Ascending aorta (tissue), 2 donors: ENCODE data around the gene LRFN4. TPM values are rescaled to one million over a fixed set of nuclear protein-coding genes. Genes with fewer than 3 reads are reported as not detected.

Experiments
- DNase-seq, 2 donors: peaks; one replicate each; pipeline ENCODE4 v3.0.0-alpha.2; 2019; ENCODE audit warnings: low spot score in 2 of 2
- H3K27ac ChIP-seq, 2 donors: fragments of 200-600 bp; sonication (generic); one replicate each; pipeline ENCODE4 v1.5.1; 2016 to 2017; ENCODE audit warnings: mild to moderate bottlenecking in 1 of 2
- H3K27me3 ChIP-seq: fragments of 200-600 bp; sonication (generic); one replicate; pipeline ENCODE4 v1.5.1; 2017
- H3K36me3 ChIP-seq, 2 donors: fragments of 200-600 bp; sonication (generic); one replicate each; pipeline ENCODE4 v1.5.1; 2016
- H3K4me1 ChIP-seq, 2 donors: fragments of 200-600 bp; sonication (generic); one replicate each; pipeline ENCODE4 v1.5.1; 2016 to 2017; ENCODE audit warnings: mild to moderate bottlenecking in 1 of 2
- H3K4me3 ChIP-seq, 2 donors: fragments of 200-600 bp; sonication (generic); one replicate each; pipeline ENCODE4 v1.5.1; 2016 to 2017; ENCODE audit warnings: mild to moderate bottlenecking in 1 of 2
- H3K9me3 ChIP-seq, 2 donors: fragments of 200-600 bp; sonication (generic); one replicate each; pipeline ENCODE4 v1.5.1; 2016
- CTCF ChIP-seq, 3 experiments: fragments of 200-600 bp in 2 of 3; fragments of 450-650 bp in 1 of 3; sonication (generic) in 2 of 3; IDR thresholded peaks; one replicate each; pipeline ENCODE4 v1.5.1; 2016 to 2019; ENCODE audit warnings: antibody characterized with exemption in 3 of 3, mild to moderate bottlenecking in 1 of 3, moderate library complexity in 1 of 3
- intact Hi-C: fragments of 100-400 bp; cut with DNase I; formaldehyde crosslinking; loops from one replicate; pipeline ENCODE4 v1.15.1; 2023
- total RNA-seq: library from RNA; depleted of rRNA; stranded (reverse); fragments of >200 nt; gene quantifications from one replicate; pipeline ENCODE4 v1.1.0, GENCODE V29; 2016

Gene LRFN4
- total RNA-seq, 1 donor from 2014 or later: 60.5 TPM

GRCh38 chr11:66853242-66854229 is 3.3 kb upstream of the LRFN4 start:
- TF ChIP-seq CTCF (IDR thresholded peaks at IDR 0.05): no peak
- H3K36me3 ChIP-seq: peaks cover 1 to 2% of the 10 kb centered on the region in 2 donors
- H3K4me3 ChIP-seq: no peak overlapping the region
- no peaks in the 10 kb centered on the region for H3K27me3 ChIP-seq
- no peak overlapping the region for H3K27ac ChIP-seq
- peaks cover 4 to 6% of the 10 kb centered on the region in 2 donors for H3K4me1 ChIP-seq
- no peaks in the 10 kb centered on the region for H3K9me3 ChIP-seq
- no peak for DNase-seq
- intact Hi-C loops: no loop called here

GRCh38 chr11:66854231-66854661 is 2.6 kb upstream of the LRFN4 start:
- H3K27ac ChIP-seq: no peak overlapping the region
- H3K4me3 ChIP-seq: no peak overlapping the region
- no peak for DNase-seq
- no peaks in the 10 kb centered on the region for H3K27me3 ChIP-seq
- intact Hi-C loops: no loop called here
- H3K4me1 ChIP-seq: peaks cover 4 to 6% of the 10 kb centered on the region in 2 donors
- TF ChIP-seq CTCF (IDR thresholded peaks at IDR 0.05): no peak
- H3K36me3 ChIP-seq: peaks cover 0 to 2% of the 10 kb centered on the region in 2 donors
- no peaks in the 10 kb centered on the region for H3K9me3 ChIP-seq

- Histone ChIP-seq H3K4me3 (no peak overlapping the region), H3K36me3 (peaks cover 0 to 2% of the 10 kb centered on the region in 2 donors), H3K27me3 (no peaks in the 10 kb centered on the region), H3K9me3 (no peaks in the 10 kb centered on the region), H3K4me1 (peaks cover 4 to 6% of the 10 kb centered on the region in 2 donors), H3K27ac (peak overlapping the region; percentile 75 to 92)
- intact Hi-C loops: loop anchor here (5.0 kb wide), 1 partner anchor 103 kb away; the partner anchor contains the start of gene PC
- no peak for DNase-seq
- no peak for TF ChIP-seq CTCF (IDR thresholded peaks at IDR 0.05)
These were observed 2.1 kb upstream of the LRFN4 start for GRCh38 chr11:66854729-66855211.

GRCh38 chr11:66855574-66856495 is 1.0 kb upstream of the LRFN4 start:
- Histone ChIP-seq H3K27ac (peak overlapping the region; percentile 75 to 92), H3K36me3 (peaks cover 0 to under 1% of the 10 kb centered on the region in 2 donors), H3K4me3 (peak overlapping the region; percentile 64 to 85), H3K27me3 (no peaks in the 10 kb centered on the region), H3K9me3 (no peaks in the 10 kb centered on the region), H3K4me1 (peaks cover 4 to 6% of the 10 kb centered on the region in 2 donors)
- intact Hi-C loops: loop anchor here (1.0 to 5.0 kb wide), 3 partner anchors 13 to 263 kb away; partner anchors contain the start of genes KDM2A, PC and RCE1
- DNase-seq: peak; percentile 78 to 96
- no peak for TF ChIP-seq CTCF (IDR thresholded peaks at IDR 0.05)
